K562 (cell line): ENCODE results near the gene MAP3K20. TPM values are rescaled to one million over a fixed set of nuclear protein-coding genes. Genes with fewer than 3 reads are reported as not detected.

ENCODE experiments used
- ATAC-seq: fragments of 200-7000 bp; cut with Tn5 transposase; 3 replicates; pipeline ENCODE4 v1.9.1; 2020; ENCODE audit warnings: moderate library complexity
- BruUV-seq: library from RNA; stranded (reverse); fragments of 400-500 nt; replicated peaks from 2 replicates; lab custom pipeline; 2021; lab: Mats Ljungman, UMichigan
- CTCF ChIA-PET: fragments of 300-600 bp; formaldehyde crosslinking; extraction: SDS; loops from one replicate; lab custom pipeline; 2021; ENCODE audit warnings: low intra/inter-chr PET ratio; lab: Yijun Ruan, JAX
- POLR2A ChIA-PET: fragments of 300-600, 350-650 bp; sonication (Branson Sonifier 250); formaldehyde crosslinking; extraction: SDS; loops from one replicate; lab custom pipeline; 2021; ENCODE audit warnings: antibody characterized with exemption, inconsistent platforms; lab: Yijun Ruan, JAX
- DNase-seq, 4 experiments: peaks; one replicate each; pipeline versions ENCODE4 v3.0.0 to v3.0.0-alpha.2; 2011 to 2018; ENCODE audit warnings: low spot score in 3 of 4, mixed read lengths in 3 of 4; ENCODE audit errors: extremely low read depth in 1 of 4
- FAIRE-seq: peaks from 2 replicates; lab custom pipeline; 2011; peaks lifted over from hg19 to GRCh38; lab: Jason Lieb, UNC
- H2AFZ ChIP-seq: 2 replicates; pipeline ENCODE4 v1.6.0; 2011; ENCODE audit warnings: low read depth, low read length, control low read depth, inconsistent platforms
- H3K27ac ChIP-seq: fragments of 200-600 bp; 3 replicates; pipeline ENCODE4 v1.8.0; 2011; ENCODE audit warnings: low read depth, mild to moderate bottlenecking, control low read depth, inconsistent platforms, low read length, moderate library complexity, mixed read lengths; ENCODE audit errors: extremely low read depth
- H3K27me3 ChIP-seq, 2 experiments: fragments of 300-600 bp in 1 of 2; 2 replicates in 1 of 2; 3 replicates in 1 of 2; pipeline versions ENCODE4 v1.6.0 to v1.8.0; 2011; ENCODE audit warnings: inconsistent platforms in 2 of 2, low read length in 2 of 2, mild to moderate bottlenecking in 1 of 2, mixed read lengths in 1 of 2, moderate library complexity in 1 of 2; ENCODE audit not compliant: control insufficient read depth in 2 of 2, insufficient read depth in 2 of 2
- H3K36me3 ChIP-seq: fragments of 300-600 bp; 3 replicates; pipeline ENCODE4 v1.8.0; 2011; ENCODE audit warnings: mild to moderate bottlenecking, low read length, inconsistent platforms; ENCODE audit not compliant: control insufficient read depth, insufficient read depth
- H3K4me1 ChIP-seq, 2 experiments: fragments of 200-600 bp in 1 of 2; replicated peaks in 1 of 2; 2 replicates in 1 of 2; 3 replicates in 1 of 2; pipeline versions ENCODE4 v1.5.1 to v1.8.0; 2011; ENCODE audit warnings: inconsistent platforms in 2 of 2, low read length in 2 of 2, mild to moderate bottlenecking in 1 of 2, mixed read lengths in 1 of 2, moderate library complexity in 1 of 2; ENCODE audit not compliant: control insufficient read depth in 2 of 2, insufficient read depth in 2 of 2
- H3K4me2 ChIP-seq: 2 replicates; pipeline ENCODE4 v1.6.1; 2011; ENCODE audit warnings: low read length, control low read depth, inconsistent platforms, mixed read lengths; ENCODE audit not compliant: insufficient read depth
- H3K4me3 ChIP-seq: fragments of 200-600 bp; sonication (generic), shearing (Covaris generic); 2 replicates; pipeline ENCODE4 v1.5.1; 2016; ENCODE audit warnings: control low read depth, inconsistent platforms
- H3K79me2 ChIP-seq: fragments of 200-600 bp; 3 replicates; pipeline ENCODE4 v1.8.0; 2011; ENCODE audit warnings: low read length, inconsistent platforms; ENCODE audit not compliant: control insufficient read depth, insufficient read depth
- H3K9ac ChIP-seq, 2 experiments: 2 replicates each; pipeline versions ENCODE4 v1.6.0 to v1.6.1; 2011; ENCODE audit warnings: low read depth in 2 of 2, low read length in 2 of 2, control low read depth in 1 of 2, inconsistent platforms in 1 of 2, mild to moderate bottlenecking in 1 of 2, mixed read lengths in 1 of 2; ENCODE audit not compliant: insufficient read depth in 1 of 2
- H3K9me1 ChIP-seq: one replicate; pipeline ENCODE4 v1.6.0; 2011; ENCODE audit warnings: inconsistent platforms, mild to moderate bottlenecking, low read length, moderate library complexity; ENCODE audit not compliant: control insufficient read depth, insufficient read depth
- H3K9me3 ChIP-seq: replicated peaks from 2 replicates; pipeline ENCODE4 v1.5.1; 2011; ENCODE audit warnings: low read depth, low read length, inconsistent platforms; ENCODE audit not compliant: control insufficient read depth, insufficient read depth
- H4K20me1 ChIP-seq: replicated peaks from 2 replicates; pipeline ENCODE4 v1.6.1; 2011; ENCODE audit warnings: low read length, inconsistent platforms, mixed read lengths; ENCODE audit not compliant: control insufficient read depth, insufficient read depth
- CBFA2T2 ChIP-seq: fragments of 450-650 bp; conservative IDR thresholded peaks from 2 replicates; pipeline ENCODE4 v1.6.1; 2017; ENCODE audit warnings: mild to moderate bottlenecking
- ELF2 ChIP-seq: fragments of 250-450 bp; sonication (Bioruptor Pico); IDR thresholded peaks from 2 replicates; pipeline ENCODE4 v1.5.0; 2021; ENCODE audit warnings: mild to moderate bottlenecking
- FOXP1 ChIP-seq: sonication (generic); formaldehyde crosslinking; IDR thresholded peaks from 2 replicates; pipeline ENCODE4 v1.8.0; 2022; ENCODE audit warnings: mild to moderate bottlenecking, missing genetic modification reagents
- NONO ChIP-seq, 2 experiments: fragments of 200-400 bp in 1 of 2; fragments of 450-650 bp in 1 of 2; formaldehyde crosslinking in 1 of 2; IDR thresholded peaks; 2 replicates each; pipeline ENCODE4 v1.6.1; 2017; ENCODE audit warnings: low read depth in 2 of 2, mild to moderate bottlenecking in 2 of 2, moderate library complexity in 2 of 2, low read length in 1 of 2
- SAFB2 ChIP-seq: fragments of 200-400 bp; formaldehyde crosslinking; IDR thresholded peaks from 2 replicates; pipeline ENCODE4 v1.6.1; 2018; ENCODE audit warnings: borderline replicate concordance, low read length, low read depth, moderate library complexity; ENCODE audit not compliant: severe bottlenecking
- SNRNP70 ChIP-seq: fragments of 200-400 bp; formaldehyde crosslinking; optimal IDR thresholded peaks from 2 replicates; pipeline ENCODE3; 2017; ENCODE audit warnings: low read depth, low read length
- TARDBP ChIP-seq: fragments of 450-650 bp; IDR thresholded peaks from 2 replicates; pipeline ENCODE4 v1.6.1; 2016
- TCF3 ChIP-seq: sonication (generic); formaldehyde crosslinking; IDR thresholded peaks from 2 replicates; pipeline ENCODE4 v1.4.0; 2020; ENCODE audit warnings: mild to moderate bottlenecking, missing genetic modification reagents
- ZNF644 ChIP-seq: fragments of 200-800 bp; sonication (Bioruptor generic); IDR thresholded peaks from 2 replicates; pipeline ENCODE4 v1.6.1; 2016; ENCODE audit warnings: low read depth, missing genetic modification characterization, missing compliant biosample characterization
- WGBS: fragments of 100-300 bp; shearing (Covaris generic); methylation state at CpG from one replicate; pipeline ENCODE4 v1.1.6; 2016; ENCODE audit warnings: low coverage, mixed read lengths; ENCODE audit not compliant: insufficient coverage; ENCODE audit errors: missing lambda C conversion rate; 5-methylcytosine and 5-hydroxymethylcytosine counted together
- in situ Hi-C: fragments of 300-500 bp; cut with MboI; formaldehyde crosslinking; loops from 4 replicates; pipeline ENCODE4 v1.15.0; 2018; ENCODE audit warnings: inconsistent platforms, mixed read lengths
- intact Hi-C: fragments of 100-400 bp; cut with micrococcal nuclease; formaldehyde crosslinking; loops from 2 replicates; pipeline ENCODE4 v1.14.2; 2022
- polyA plus RNA-seq, 8 experiments: library from polyadenylated mRNA; depleted of rRNA in 4 of 8; stranded (reverse) in 5 of 8; unstranded in 3 of 8; fragments of >200 nt; fragmentation: Nextera tagmentation in 2 of 8; fragmentation: Illumina TruSeq in 1 of 8; extraction: Ambion mirVana in 2 of 8; extraction: Trizol in 1 of 8; gene quantifications; 2 replicates each; pipeline versions ENCODE4 v1.2.1 to v1.2.3, GENCODE V29; 2011 to 2014; ENCODE audit warnings: inconsistent platforms in 1 of 8, missing spikeins in 1 of 8
- total RNA-seq, 7 experiments: library from RNA; depleted of rRNA in 6 of 7; stranded (reverse); fragments of >200 nt in 6 of 7; fragmentation: Illumina TruSeq in 2 of 7; extraction: Trizol in 2 of 7; gene quantifications; 2 replicates each; pipeline versions ENCODE4 v1.2.1 to v1.2.3, GENCODE V29; 2011 to 2021; ENCODE audit warnings: low replicate concordance in 1 of 7
- TF ChIP-seq, protein P1 (sequence below): fragments of 250-450 bp; sonication (Bioruptor Pico); IDR thresholded peaks from 2 replicates; pipeline ENCODE4 v1.5.0; 2021; ENCODE audit warnings: mild to moderate bottlenecking, moderate library complexity
- TF ChIP-seq, protein P2 (sequence below): fragments of 250-450 bp; sonication (Bioruptor Pico); IDR thresholded peaks from 2 replicates; pipeline ENCODE4 v1.5.0; 2021
- TF ChIP-seq, protein P3 (sequence below), 2 experiments: fragments of 450-650 bp; IDR thresholded peaks; 2 replicates each; pipeline ENCODE4 v1.6.1; 2016
- TF ChIP-seq, protein P4 (sequence below): fragments of 450-650 bp; IDR thresholded peaks from 2 replicates; pipeline ENCODE4 v1.7.0; 2016; ENCODE audit warnings: borderline replicate concordance

MAP3K20 gene
- total and polyA plus RNA-seq, 9 of the 15 experiments (the other 6 are each of a cell fraction or from before 2014, with no cell fraction given): 9.8 to 34.2 (median 27.3) TPM

DNA sequence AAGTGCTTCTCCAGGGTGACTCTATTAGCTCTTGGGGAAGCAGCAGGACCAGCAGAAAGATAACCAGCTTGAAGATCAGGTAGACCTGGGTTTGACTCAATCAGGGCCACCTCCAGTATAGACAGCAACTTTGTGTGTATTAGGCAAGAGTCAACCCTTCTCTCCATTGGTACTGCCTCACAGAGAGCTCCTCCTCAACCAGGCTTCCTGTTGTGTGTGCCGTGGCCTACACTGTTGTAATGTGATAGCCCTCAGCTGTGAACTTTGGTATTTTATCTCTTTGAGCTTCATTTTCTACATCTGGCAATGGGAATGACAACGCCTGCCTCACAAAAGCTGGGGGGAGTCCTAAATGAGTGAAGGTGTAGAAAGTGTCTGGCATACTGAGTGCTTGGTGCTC lies 17.0 kb upstream of the MAP3K20 start:
- intact Hi-C loops: no loop called here
- Histone ChIP-seq H3K79me2 (no peaks in the 10 kb centered on the region), H3K27me3 (peaks cover 19 to 28% of the 10 kb centered on the region in 2 experiments; a peak in 4 of 5 replicates), H3K9me1 (no peaks in the 10 kb centered on the region), H3K4me1 (no peaks in the 10 kb centered on the region), H3K9me3 (no peaks in the 10 kb centered on the region), H3K4me2 (no peak overlapping the region), H3K9ac (no peak overlapping the region), H3K27ac (no peak overlapping the region), H3K36me3 (no peaks in the 10 kb centered on the region), H2AFZ (no peak overlapping the region), H3K4me3 (no peak overlapping the region), H4K20me1 (no peaks in the 10 kb centered on the region)
- ChIA-PET CTCF (interaction anchor here (1.0 kb wide), 1 partner anchor 17 kb away, joined by 3 read pairs; no protein-coding TSS in a partner anchor), POLR2A (interaction anchor here (0.8 kb wide), 1 partner anchor 16 kb away, joined by 3 read pairs; no protein-coding TSS in a partner anchor)
- in situ Hi-C loops: no loop called here
- BruUV-seq: no TSS peak
- WGBS: 3% methylated on average over 2 of the region's 2 CpGs
- DNase-seq (no peak), ATAC-seq (peak; percentile 79), FAIRE-seq (no peak)
- TF ChIP-seq ZNF644 (tag) (no peak), SAFB2 (no peak), SNRNP70 (no peak), NONO (IDR thresholded peaks at IDR 0.05; ENCODE audit: low read depth in 2 of 2, low read length in 1 of 2) (no peak), TARDBP (no peak), TCF3 (CRISPR knock-in tag) (no peak), CBFA2T2 (peak; percentile 31), ELF2 (CRISPR knock-in tag) (no peak), FOXP1 (CRISPR knock-in tag) (no peak)
- TF ChIP-seq, protein P1, sequence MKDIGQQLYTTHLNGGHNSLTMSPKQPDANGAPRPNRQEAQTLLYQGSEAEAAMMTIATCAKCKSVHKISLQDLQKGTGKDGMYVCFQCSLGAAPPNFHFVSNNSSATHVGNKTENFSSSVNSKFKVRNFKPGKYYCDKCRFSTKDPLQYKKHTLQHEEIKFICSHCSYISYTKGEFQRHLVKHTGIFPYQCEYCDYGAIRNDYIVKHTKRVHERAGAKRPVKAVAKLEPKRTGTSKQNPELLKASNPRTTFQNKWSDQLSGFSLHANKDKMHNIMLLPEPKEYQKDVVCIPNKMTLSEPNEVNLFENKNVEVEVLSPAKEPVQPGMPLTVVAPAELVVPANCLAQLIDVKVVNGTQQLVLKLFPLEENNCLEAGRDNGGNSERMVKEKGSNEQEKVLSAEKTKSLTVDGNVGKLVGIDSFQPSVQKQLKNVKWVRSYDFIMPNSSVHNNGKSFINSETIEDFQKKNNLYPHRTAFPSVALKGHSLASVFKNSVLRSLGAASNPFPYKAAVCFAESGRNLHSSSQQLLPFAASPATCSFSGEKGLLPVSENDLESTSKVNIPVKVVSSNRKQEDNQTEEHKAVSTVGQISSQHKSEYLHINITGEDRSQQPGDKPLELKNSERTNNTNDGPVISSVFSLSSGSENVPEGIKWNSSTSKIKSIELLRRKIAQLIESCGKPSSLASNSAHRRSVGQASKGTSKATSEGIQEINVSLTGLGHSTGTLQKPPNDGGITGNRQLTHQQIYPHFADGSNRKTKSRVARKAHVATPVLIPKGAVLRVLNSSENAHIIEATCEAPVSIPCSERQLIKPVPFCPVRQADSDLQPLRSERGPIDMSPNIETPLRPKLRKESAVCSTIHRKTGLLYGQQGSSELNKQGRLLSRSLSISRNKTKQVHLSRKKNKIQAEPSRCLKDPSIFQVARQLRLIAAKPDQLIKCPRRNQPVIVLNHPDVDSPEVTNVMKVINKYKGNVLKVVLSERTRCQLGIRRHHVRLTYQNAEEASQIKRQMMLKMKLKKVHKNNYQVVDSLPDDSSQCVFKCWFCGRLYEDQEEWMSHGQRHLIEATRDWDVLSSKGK (CRISPR knock-in tag): no peak
- TF ChIP-seq, protein P2, sequence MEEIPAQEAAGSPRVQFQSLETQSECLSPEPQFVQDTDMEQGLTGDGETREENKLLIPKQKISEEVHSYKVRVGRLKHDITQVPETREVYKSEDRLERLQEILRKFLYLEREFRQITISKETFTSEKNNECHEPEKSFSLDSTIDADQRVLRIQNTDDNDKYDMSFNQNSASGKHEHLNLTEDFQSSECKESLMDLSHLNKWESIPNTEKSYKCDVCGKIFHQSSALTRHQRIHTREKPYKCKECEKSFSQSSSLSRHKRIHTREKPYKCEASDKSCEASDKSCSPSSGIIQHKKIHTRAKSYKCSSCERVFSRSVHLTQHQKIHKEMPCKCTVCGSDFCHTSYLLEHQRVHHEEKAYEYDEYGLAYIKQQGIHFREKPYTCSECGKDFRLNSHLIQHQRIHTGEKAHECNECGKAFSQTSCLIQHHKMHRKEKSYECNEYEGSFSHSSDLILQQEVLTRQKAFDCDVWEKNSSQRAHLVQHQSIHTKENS (CRISPR knock-in tag): no peak
- TF ChIP-seq, protein P3, sequence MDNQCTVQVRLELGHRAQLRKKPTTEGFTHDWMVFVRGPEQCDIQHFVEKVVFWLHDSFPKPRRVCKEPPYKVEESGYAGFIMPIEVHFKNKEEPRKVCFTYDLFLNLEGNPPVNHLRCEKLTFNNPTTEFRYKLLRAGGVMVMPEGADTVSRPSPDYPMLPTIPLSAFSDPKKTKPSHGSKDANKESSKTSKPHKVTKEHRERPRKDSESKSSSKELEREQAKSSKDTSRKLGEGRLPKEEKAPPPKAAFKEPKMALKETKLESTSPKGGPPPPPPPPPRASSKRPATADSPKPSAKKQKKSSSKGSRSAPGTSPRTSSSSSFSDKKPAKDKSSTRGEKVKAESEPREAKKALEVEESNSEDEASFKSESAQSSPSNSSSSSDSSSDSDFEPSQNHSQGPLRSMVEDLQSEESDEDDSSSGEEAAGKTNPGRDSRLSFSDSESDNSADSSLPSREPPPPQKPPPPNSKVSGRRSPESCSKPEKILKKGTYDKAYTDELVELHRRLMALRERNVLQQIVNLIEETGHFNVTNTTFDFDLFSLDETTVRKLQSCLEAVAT (IDR thresholded peaks at IDR 0.05): no peak
- TF ChIP-seq, protein P4, sequence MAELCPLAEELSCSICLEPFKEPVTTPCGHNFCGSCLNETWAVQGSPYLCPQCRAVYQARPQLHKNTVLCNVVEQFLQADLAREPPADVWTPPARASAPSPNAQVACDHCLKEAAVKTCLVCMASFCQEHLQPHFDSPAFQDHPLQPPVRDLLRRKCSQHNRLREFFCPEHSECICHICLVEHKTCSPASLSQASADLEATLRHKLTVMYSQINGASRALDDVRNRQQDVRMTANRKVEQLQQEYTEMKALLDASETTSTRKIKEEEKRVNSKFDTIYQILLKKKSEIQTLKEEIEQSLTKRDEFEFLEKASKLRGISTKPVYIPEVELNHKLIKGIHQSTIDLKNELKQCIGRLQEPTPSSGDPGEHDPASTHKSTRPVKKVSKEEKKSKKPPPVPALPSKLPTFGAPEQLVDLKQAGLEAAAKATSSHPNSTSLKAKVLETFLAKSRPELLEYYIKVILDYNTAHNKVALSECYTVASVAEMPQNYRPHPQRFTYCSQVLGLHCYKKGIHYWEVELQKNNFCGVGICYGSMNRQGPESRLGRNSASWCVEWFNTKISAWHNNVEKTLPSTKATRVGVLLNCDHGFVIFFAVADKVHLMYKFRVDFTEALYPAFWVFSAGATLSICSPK: no peak
